Psoas muscle (tissue), 8 donors: ENCODE measurements around the gene CCDC43. TPM values are rescaled to one million over a fixed set of nuclear protein-coding genes. Genes with fewer than 3 reads are reported as not detected.

Source experiments
- ATAC-seq, 4 donors: fragments of 200-7000 bp; cut with Tn5 transposase; one replicate each; pipeline ENCODE4 v1.9.1; 2020; ENCODE audit warnings: moderate library complexity in 3 of 4, mild to moderate bottlenecking in 2 of 4
- DNase-seq, 2 donors: peaks; one replicate each; pipeline ENCODE4 v3.0.0-alpha.2; 2020
- H3K27ac ChIP-seq: fragments of 200-600 bp; one replicate; pipeline ENCODE4 v1.8.0; 2022
- H3K27me3 ChIP-seq, 3 donors: fragments of 200-600 bp in 1 of 3; one replicate each; pipeline versions ENCODE4 v1.6.1 to v1.8.0; 2013 to 2022; ENCODE audit warnings: low read length in 2 of 3, mild to moderate bottlenecking in 2 of 3, moderate library complexity in 1 of 3; ENCODE audit not compliant: insufficient read depth in 3 of 3
- H3K36me3 ChIP-seq, 2 donors: fragments of 200-600 bp in 1 of 2; one replicate each; pipeline versions ENCODE4 v1.6.1 to v1.8.0; 2013 to 2022; ENCODE audit warnings: low read depth in 1 of 2, mild to moderate bottlenecking in 1 of 2, moderate library complexity in 1 of 2; ENCODE audit not compliant: insufficient read depth in 1 of 2
- H3K4me1 ChIP-seq: fragments of 200-600 bp; one replicate; pipeline ENCODE4 v1.8.0; 2022
- H3K4me3 ChIP-seq: fragments of 200-600 bp; one replicate; pipeline ENCODE4 v1.8.0; 2022; ENCODE audit warnings: mild to moderate bottlenecking
- H3K9me3 ChIP-seq: fragments of 200-600 bp; one replicate; pipeline ENCODE4 v1.8.0; 2022
- CTCF ChIP-seq: fragments of 200-600 bp; IDR thresholded peaks from one replicate; pipeline ENCODE4 v1.8.0; 2022; ENCODE audit warnings: antibody characterized with exemption
- WGBS, 3 donors: extraction: QIAGEN DNeasy Blood & Tissue Kit; methylation state at CpG; one replicate each; pipeline versions ENCODE4 v1.1.6 to v1.1.7; 2013; 5-methylcytosine and 5-hydroxymethylcytosine counted together
- intact Hi-C, 2 donors: fragments of 100-400 bp; cut with DNase I; formaldehyde crosslinking; loops; one replicate each; pipeline versions ENCODE4 v1.11.0 to v1.14.2; 2022
- polyA plus RNA-seq, 3 donors: library from polyadenylated mRNA; stranded (reverse); fragments of 200-250 nt; gene quantifications; one replicate each; pipeline ENCODE4 v1.2.3, GENCODE V29; 2013
- total RNA-seq, 4 donors: library from RNA; stranded (reverse); fragmentation: NEBNext Ultra II Directional in 2 of 4; extraction: Animal tissue kit (Norgen Biotek cat#: 25700) in 2 of 4; gene quantifications; one replicate each; pipeline versions ENCODE4 v1.2.1 to v1.2.4, GENCODE V29; 2021 to 2023
- donor health status: healthy with polysubstance abuse.
- donor health status: DM: no; HTN: no; CAD: no; lungs with moderate emphysema.
- donor health status: Bipolar disorder and iron deficiency.
- donor health status: healthy.
- donor health status: DM: yes; HTN: yes; CAD: no.
- donor health status: DM: no; HTN: no; CAD: no.
- donor health status: DM: no; HTN: no; CAD: no.
- donor health status: DM: yes; HTN: yes; CAD: no.

CCDC43 gene
- total and polyA plus RNA-seq, 7 donors, result 32.6 to 59.6 (median 42.5) TPM

- H3K36me3 ChIP-seq, result no peaks in the 10 kb centered on the region
- peaks cover 0 to 34% (median 21%) of the 10 kb centered on the region in 3 donors for H3K27me3 ChIP-seq
- H3K4me3 ChIP-seq, result peak within 1 kb of the TSS; percentile 47
- ATAC-seq (no peak), DNase-seq (no peak)
- intact Hi-C loops, result no loop called here
- TF ChIP-seq CTCF, result no peak
- no peaks in the 10 kb centered on the region for H3K9me3 ChIP-seq
- H3K4me1 ChIP-seq, result no peaks in the 10 kb centered on the region
- 6 to 7% (median 6%) methylated on average over 41 to 57 of the region's 57 CpGs for WGBS, 3 donors
- H3K27ac ChIP-seq, result no peak within 1 kb of the TSS
These were observed 33.4 kb downstream of the CCDC43 start, which contains the start of gene MEIOC for GRCh38 chr17:44655983-44656710. MEIOC (plus strand) TSS chr17:44656468; CDS start chr17:44656614, 146 bp downstream.

- peaks cover 0 to 34% (median 21%) of the 10 kb centered on the region in 3 donors for H3K27me3 ChIP-seq
- 52 to 74% (median 73%) methylated on average over 1 of the region's 1 CpG for WGBS, 3 donors
- intact Hi-C loops, result no loop called here
- no peaks in the 10 kb centered on the region for H3K4me1 ChIP-seq
- no peaks in the 10 kb centered on the region for H3K36me3 ChIP-seq
- ATAC-seq (no peak), DNase-seq (no peak)
- no peak overlapping the region for H3K4me3 ChIP-seq
- TF ChIP-seq CTCF, result no peak
- no peak overlapping the region for H3K27ac ChIP-seq
- H3K9me3 ChIP-seq, result no peaks in the 10 kb centered on the region
These were observed 35.6 kb downstream of the CCDC43 start for GRCh38 chr17:44653954-44654353.

GRCh38 chr17:44653384-44653783, 36.2 kb downstream of the CCDC43 start:
- no peak for DNase-seq
- Histone ChIP-seq H3K9me3 (no peaks in the 10 kb centered on the region), H3K4me3 (no peak overlapping the region), H3K27me3 (peaks cover 0 to 34% (median 21%) of the 10 kb centered on the region in 3 donors), H3K4me1 (no peaks in the 10 kb centered on the region), H3K27ac (no peak overlapping the region), H3K36me3 (no peaks in the 10 kb centered on the region)
- 94 to 98% (median 96%) methylated on average over 3 of the region's 3 CpGs for WGBS, 3 donors
- intact Hi-C loops, result no loop called here
- ATAC-seq, result no peak
- no peak for TF ChIP-seq CTCF

GRCh38 chr17:44652727-44653126, 36.8 kb downstream of the CCDC43 start:
- WGBS, 3 donors, result 79 to 82% (median 81%) methylated on average over 8 of the region's 8 CpGs
- no peak for ATAC-seq
- intact Hi-C loops, result no loop called here

More at GRCh38 chr17:44652727-44653126, 36.8 kb downstream of the CCDC43 start:
- no peak for TF ChIP-seq CTCF
- no peaks in the 10 kb centered on the region for H3K36me3 ChIP-seq
- no peak overlapping the region for H3K27ac ChIP-seq
- H3K9me3 ChIP-seq, result no peaks in the 10 kb centered on the region
- H3K4me3 ChIP-seq, result no peak overlapping the region
- no peaks in the 10 kb centered on the region for H3K4me1 ChIP-seq
- H3K27me3 ChIP-seq, result peaks cover 0 to 34% (median 19%) of the 10 kb centered on the region in 3 donors
- DNase-seq, result no peak
